Measurements from ENCODE around the gene SLC35E4. TPM values are rescaled to one million over a fixed set of nuclear protein-coding genes. Genes with fewer than 3 reads are reported as not detected.

Gene SLC35E4
- total RNA-seq, 1 experiment from 2014 or later = 15.5 TPM

GRCh38 chr22:30643055-30643875 lies 7.7 kb downstream of the SLC35E4 start:
- in situ Hi-C loops (cut with HindIII; ENCODE audit: low sequenced_read_pairs) = no loop called here

GRCh38 chr22:30646518-30647160 lies 11.1 kb downstream of the SLC35E4 start:
- in situ Hi-C loops (cut with HindIII; ENCODE audit: low sequenced_read_pairs) = no loop called here
- no peak for DNase-seq (ENCODE audit: low spot score)

More at GRCh38 chr22:30643055-30643875, 7.7 kb downstream of the SLC35E4 start:
- peak; percentile 16 for DNase-seq (ENCODE audit: low spot score)

- DNase-seq (ENCODE audit: low spot score) = no peak
- in situ Hi-C loops (cut with HindIII; ENCODE audit: low sequenced_read_pairs) = no loop called here
Measured at GRCh38 chr22:30647536-30647935, 12.0 kb downstream of the SLC35E4 start.

GRCh38 chr22:30648825-30649224 lies 13.2 kb downstream of the SLC35E4 start:
- no peak for DNase-seq (ENCODE audit: low spot score)
- in situ Hi-C loops (cut with HindIII; ENCODE audit: low sequenced_read_pairs) = no loop called here

- no peak for DNase-seq (ENCODE audit: low spot score)
- in situ Hi-C loops (cut with HindIII; ENCODE audit: low sequenced_read_pairs) = no loop called here
Measured at GRCh38 chr22:30649430-30650007, 13.9 kb downstream of the SLC35E4 start.

- in situ Hi-C loops (cut with HindIII; ENCODE audit: low sequenced_read_pairs) = no loop called here
- no peak for DNase-seq (ENCODE audit: low spot score)
Measured at GRCh38 chr22:30650508-30651116, 15.0 kb downstream of the SLC35E4 start.

- no peak for DNase-seq (ENCODE audit: low spot score)
- in situ Hi-C loops (cut with HindIII; ENCODE audit: low sequenced_read_pairs) = no loop called here
Measured at GRCh38 chr22:30652852-30653251, 17.3 kb downstream of the SLC35E4 start.

- in situ Hi-C loops (cut with HindIII; ENCODE audit: low sequenced_read_pairs) = no loop called here
- DNase-seq (ENCODE audit: low spot score) = no peak
Measured at GRCh38 chr22:30654361-30654760, 18.8 kb downstream of the SLC35E4 start.

- in situ Hi-C loops (cut with HindIII; ENCODE audit: low sequenced_read_pairs) = no loop called here
- no peak for DNase-seq (ENCODE audit: low spot score)
Measured at GRCh38 chr22:30655532-30655931, 20.0 kb downstream of the SLC35E4 start.

GRCh38 chr22:30662040-30662439 lies 26.5 kb downstream of the SLC35E4 start:
- no peak for DNase-seq (ENCODE audit: low spot score)
- in situ Hi-C loops (cut with HindIII; ENCODE audit: low sequenced_read_pairs) = no loop called here

GRCh38 chr22:30664798-30665197 lies 29.2 kb downstream of the SLC35E4 start:
- no peak for DNase-seq (ENCODE audit: low spot score)
- in situ Hi-C loops (cut with HindIII; ENCODE audit: low sequenced_read_pairs) = no loop called here

- DNase-seq (ENCODE audit: low spot score) = no peak
- in situ Hi-C loops (cut with HindIII; ENCODE audit: low sequenced_read_pairs) = no loop called here
Measured at GRCh38 chr22:30665266-30665665, 29.7 kb downstream of the SLC35E4 start.

- DNase-seq (ENCODE audit: low spot score) = no peak
- in situ Hi-C loops (cut with HindIII; ENCODE audit: low sequenced_read_pairs) = no loop called here
Measured at GRCh38 chr22:30665786-30666185, 30.2 kb downstream of the SLC35E4 start.

GRCh38 chr22:30667107-30667493 lies 31.5 kb downstream of the SLC35E4 start:
- in situ Hi-C loops (cut with HindIII; ENCODE audit: low sequenced_read_pairs) = no loop called here
- DNase-seq (ENCODE audit: low spot score) = peak; percentile 15

GRCh38 chr22:30667494-30668385 lies 32.2 kb downstream of the SLC35E4 start, which contains the start of gene DUSP18:
DUSP18 (minus strand) TSS chr22:30667875; CDS start chr22:30664003, 3,872 bp downstream.
- in situ Hi-C loops (cut with HindIII; ENCODE audit: low sequenced_read_pairs) = no loop called here
- DNase-seq (ENCODE audit: low spot score) = peak; percentile 90

- in situ Hi-C loops (cut with HindIII; ENCODE audit: low sequenced_read_pairs) = no loop called here
- no peak for DNase-seq (ENCODE audit: low spot score)
Measured at GRCh38 chr22:30668386-30668710, 32.8 kb downstream of the SLC35E4 start.

GRCh38 chr22:30671071-30671470 lies 35.5 kb downstream of the SLC35E4 start:
- DNase-seq (ENCODE audit: low spot score) = no peak
- in situ Hi-C loops (cut with HindIII; ENCODE audit: low sequenced_read_pairs) = no loop called here

GRCh38 chr22:30673136-30673535 lies 37.6 kb downstream of the SLC35E4 start:
- in situ Hi-C loops (cut with HindIII; ENCODE audit: low sequenced_read_pairs) = no loop called here
- no peak for DNase-seq (ENCODE audit: low spot score)

GRCh38 chr22:30674482-30674881 lies 38.9 kb downstream of the SLC35E4 start:
- no peak for DNase-seq (ENCODE audit: low spot score)
- in situ Hi-C loops (cut with HindIII; ENCODE audit: low sequenced_read_pairs) = no loop called here

All from G401 (cell line).